ENCODE measurements around the gene ZDHHC14. TPM values are rescaled to one million over a fixed set of nuclear protein-coding genes. Genes with fewer than 3 reads are reported as not detected.

ZDHHC14 gene
- total and polyA plus RNA-seq, 3 donors from 2014 or later = 28.5 to 74.9 (median 67.9) TPM

DNA sequence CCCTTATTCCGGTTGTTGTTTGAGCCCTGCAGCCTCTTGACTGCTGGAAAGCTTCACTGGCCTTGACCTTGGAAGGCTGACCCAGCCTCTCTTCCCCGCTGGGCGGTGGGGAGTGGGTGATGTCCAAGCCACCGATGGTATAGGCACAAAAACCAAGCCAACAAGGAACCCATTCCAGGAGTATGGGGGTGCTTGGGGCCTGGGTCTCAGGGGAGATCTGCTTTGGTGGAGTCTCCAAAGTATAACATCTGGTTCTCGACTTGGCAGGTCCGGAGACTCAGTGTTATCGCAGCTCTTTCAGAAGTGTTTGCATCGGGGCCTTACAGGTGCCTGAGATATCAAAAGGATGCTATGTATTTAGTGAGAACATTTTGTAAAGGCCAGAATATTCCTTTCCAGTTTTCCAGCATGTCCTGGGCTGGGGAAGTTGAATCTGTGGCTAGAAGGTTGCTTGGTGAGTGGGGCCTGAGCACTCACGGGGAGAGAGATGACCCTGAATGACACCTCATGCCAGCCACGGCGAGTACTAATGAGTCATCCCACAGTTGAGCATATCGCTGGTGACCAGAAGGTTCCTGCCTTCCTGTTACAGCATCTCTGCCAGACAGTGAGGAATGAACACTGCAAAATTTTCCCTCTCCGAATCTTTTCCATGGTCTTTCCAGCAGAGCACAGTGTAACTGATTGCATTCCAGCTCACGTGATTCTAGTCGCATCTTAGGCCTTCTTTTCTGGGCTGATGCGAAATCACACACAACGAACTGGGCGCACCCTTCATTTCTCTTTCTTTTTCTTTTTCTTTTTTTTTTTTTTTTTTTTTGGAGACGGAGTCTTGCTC lies 133.9 kb downstream of the ZDHHC14 start:
- Histone ChIP-seq H3K36me3 (ENCODE audit: low read depth, missing control alignments) (no peaks in the 10 kb centered on the region), H3K27ac (peak overlapping the region in 1 of 2 donors; percentile 44), H3K9me3 (no peaks in the 10 kb centered on the region), H3K4me3 (no peak overlapping the region), H3K4me1 (peaks cover 16% of the 10 kb centered on the region), H3K27me3 (no peaks in the 10 kb centered on the region)
- no peak for DNase-seq
- WGBS, 2 donors = 38 to 47% methylated on average over 19 of the region's 19 CpGs
- intact Hi-C loops (cut with DNase I; ENCODE audit: low total_unique reads) = no loop called here
- no peak for TF ChIP-seq POLR2A (IDR thresholded peaks at IDR 0.05)
- TF ChIP-seq, protein P1, sequence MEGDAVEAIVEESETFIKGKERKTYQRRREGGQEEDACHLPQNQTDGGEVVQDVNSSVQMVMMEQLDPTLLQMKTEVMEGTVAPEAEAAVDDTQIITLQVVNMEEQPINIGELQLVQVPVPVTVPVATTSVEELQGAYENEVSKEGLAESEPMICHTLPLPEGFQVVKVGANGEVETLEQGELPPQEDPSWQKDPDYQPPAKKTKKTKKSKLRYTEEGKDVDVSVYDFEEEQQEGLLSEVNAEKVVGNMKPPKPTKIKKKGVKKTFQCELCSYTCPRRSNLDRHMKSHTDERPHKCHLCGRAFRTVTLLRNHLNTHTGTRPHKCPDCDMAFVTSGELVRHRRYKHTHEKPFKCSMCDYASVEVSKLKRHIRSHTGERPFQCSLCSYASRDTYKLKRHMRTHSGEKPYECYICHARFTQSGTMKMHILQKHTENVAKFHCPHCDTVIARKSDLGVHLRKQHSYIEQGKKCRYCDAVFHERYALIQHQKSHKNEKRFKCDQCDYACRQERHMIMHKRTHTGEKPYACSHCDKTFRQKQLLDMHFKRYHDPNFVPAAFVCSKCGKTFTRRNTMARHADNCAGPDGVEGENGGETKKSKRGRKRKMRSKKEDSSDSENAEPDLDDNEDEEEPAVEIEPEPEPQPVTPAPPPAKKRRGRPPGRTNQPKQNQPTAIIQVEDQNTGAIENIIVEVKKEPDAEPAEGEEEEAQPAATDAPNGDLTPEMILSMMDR (IDR thresholded peaks at IDR 0.05) = no peak

DNA sequence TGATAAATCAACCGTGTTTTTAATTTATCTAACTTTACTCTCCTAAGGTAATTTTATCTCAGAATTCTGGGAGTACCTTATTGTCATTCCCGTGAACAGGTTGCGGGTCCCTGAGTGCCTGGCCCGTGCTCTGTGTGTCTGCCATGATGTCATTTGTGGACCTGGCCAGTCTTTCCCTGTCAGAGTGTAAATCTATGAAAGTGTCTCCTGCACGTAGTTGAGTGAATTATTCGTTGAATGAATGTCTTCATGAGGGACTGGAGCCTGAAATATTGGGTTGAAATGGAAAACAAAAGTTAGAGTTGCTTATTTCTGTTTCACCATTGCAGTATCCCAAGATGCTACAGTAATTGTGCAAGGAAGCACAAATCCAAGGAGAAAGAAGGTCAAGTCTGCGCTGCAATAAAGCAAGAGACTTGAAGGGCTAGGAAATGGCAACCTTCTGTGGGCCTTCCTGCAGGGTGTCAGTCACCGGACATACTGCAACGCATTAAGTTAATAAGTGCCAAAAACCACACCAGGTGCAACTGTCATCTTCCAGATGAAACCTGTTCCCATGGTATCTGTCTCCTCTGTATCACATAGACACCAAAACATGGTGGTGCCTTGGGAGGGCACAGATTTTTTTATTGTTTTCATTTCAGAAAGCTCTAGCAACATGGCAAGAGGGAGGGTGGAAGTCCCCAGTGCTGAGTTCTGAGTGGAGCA lies 135.5 kb downstream of the ZDHHC14 start:
- TF ChIP-seq POLR2A (IDR thresholded peaks at IDR 0.05) = no peak
- TF ChIP-seq, protein P1 (IDR thresholded peaks at IDR 0.05) = no peak
- intact Hi-C loops (cut with DNase I; ENCODE audit: low total_unique reads) = no loop called here
- Histone ChIP-seq H3K4me3 (no peak overlapping the region), H3K27ac (no peak overlapping the region), H3K9me3 (no peaks in the 10 kb centered on the region), H3K27me3 (no peaks in the 10 kb centered on the region), H3K4me1 (peaks cover 16% of the 10 kb centered on the region), H3K36me3 (ENCODE audit: low read depth, missing control alignments) (no peaks in the 10 kb centered on the region)
- DNase-seq = no peak
- WGBS, 2 donors = 92 to 94% methylated on average over 9 of the region's 9 CpGs

DNA sequence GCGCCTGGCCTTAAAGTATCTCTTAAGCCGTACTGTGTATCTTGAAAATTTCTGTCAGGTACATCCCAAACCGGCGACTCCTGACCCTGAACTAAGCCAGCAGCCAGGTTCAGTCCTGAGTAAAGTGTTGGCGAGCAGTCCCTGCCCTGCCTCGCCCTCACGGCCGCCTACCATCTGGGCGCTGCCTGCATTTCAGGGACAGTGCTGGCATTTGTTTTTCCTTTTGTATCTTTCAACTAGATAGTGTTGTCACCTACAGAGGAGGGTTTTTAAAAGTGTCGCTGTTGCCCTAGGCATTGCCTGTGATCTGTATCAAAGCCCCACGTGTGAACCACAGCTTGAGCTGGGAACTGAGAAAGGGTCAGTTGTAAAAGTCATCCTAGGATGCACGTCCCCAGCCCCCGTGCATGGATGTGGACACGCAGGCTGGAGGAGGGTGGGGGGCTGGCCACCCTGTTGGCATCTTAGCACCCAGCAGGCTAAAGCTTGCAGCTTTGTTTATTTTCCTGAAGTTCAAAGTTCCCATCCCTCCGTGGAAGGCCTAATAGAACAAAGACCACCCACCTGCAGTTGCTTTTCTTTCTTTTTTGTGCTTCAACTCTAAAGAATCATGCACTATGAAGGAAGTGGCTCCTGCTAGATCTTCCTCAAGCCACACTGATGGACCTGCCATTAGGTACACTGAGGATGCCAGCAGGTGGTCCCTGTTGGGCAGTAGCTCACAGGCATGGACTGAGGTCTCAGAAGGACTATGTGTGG lies 136.8 kb downstream of the ZDHHC14 start:
- no peak for DNase-seq
- TF ChIP-seq POLR2A (IDR thresholded peaks at IDR 0.05) = no peak
- H3K9me3 ChIP-seq = no peaks in the 10 kb centered on the region
- H3K27ac ChIP-seq = no peak overlapping the region
- H3K27me3 ChIP-seq = no peaks in the 10 kb centered on the region
- H3K36me3 ChIP-seq (ENCODE audit: low read depth, missing control alignments) = no peaks in the 10 kb centered on the region
- intact Hi-C loops (cut with DNase I; ENCODE audit: low total_unique reads) = no loop called here
- H3K4me3 ChIP-seq = no peak overlapping the region
- H3K4me1 ChIP-seq = peaks cover 16% of the 10 kb centered on the region
- 62 to 84% methylated on average over 13 to 15 of the region's 15 CpGs for WGBS, 2 donors

DNA sequence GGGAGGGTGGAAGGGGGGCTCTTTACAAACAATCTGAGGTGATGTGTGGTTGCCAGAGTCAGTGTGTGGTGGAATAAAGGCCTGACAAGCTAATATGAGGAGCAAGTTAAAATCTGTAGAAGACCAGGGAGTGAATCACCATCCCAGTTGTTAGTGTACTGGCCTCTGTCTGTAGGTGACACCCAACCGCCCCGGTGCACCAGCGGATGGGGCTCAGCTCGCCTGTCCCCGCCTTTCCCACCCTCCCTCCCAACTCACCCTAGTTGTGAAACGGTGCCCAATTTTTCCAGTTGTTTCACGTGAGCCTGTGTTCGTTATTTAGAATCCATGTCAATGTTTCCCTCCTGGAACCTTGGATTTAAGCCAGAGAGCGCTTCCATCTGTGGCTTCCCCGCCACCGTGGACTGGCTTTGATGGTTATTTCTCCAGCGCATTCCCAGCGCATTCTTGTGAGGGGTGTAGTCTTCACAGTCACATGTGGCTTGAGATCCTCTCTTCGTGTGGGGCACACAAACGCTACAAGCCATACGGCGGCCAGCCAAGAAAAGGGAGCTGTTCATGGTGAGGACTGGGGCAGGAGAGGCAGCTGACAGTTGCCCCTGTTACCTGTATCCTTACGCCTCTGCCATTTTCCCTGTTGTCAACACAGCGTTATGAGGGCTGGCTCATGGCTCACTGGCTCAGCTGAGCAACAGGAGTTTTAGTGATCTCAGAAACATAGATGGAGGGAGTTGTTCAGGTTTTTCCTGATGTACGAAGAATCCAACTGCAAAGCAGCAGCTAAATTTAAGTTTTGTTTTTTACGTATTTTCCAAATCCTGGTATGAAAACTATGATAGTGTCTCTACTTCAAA lies 137.6 kb downstream of the ZDHHC14 start:
- intact Hi-C loops (cut with DNase I; ENCODE audit: low total_unique reads) = no loop called here
- Histone ChIP-seq H3K27me3 (no peaks in the 10 kb centered on the region), H3K27ac (peak overlapping the region; percentile 28 to 53), H3K36me3 (ENCODE audit: low read depth, missing control alignments) (no peaks in the 10 kb centered on the region), H3K4me3 (no peak overlapping the region), H3K4me1 (peaks cover 16% of the 10 kb centered on the region), H3K9me3 (no peaks in the 10 kb centered on the region)
- no peak for DNase-seq
- 77% methylated on average over 21 of the region's 21 CpGs for WGBS, 2 donors
- TF ChIP-seq, protein P1 (IDR thresholded peaks at IDR 0.05) = no peak
- TF ChIP-seq POLR2A (IDR thresholded peaks at IDR 0.05) = no peak
